HG02678 (cell line): Measurements from ENCODE around the gene PRPS1L1.

Experiments used
- ATAC-seq: cut with Tn5 transposase; IDR thresholded peaks from one replicate; pipeline ENCODE4 v1.9.1; 2021; ENCODE audit warnings: mild to moderate bottlenecking, moderate library complexity; ENCODE audit not compliant: unreplicated experiment

Gene PRPS1L1

DNA sequence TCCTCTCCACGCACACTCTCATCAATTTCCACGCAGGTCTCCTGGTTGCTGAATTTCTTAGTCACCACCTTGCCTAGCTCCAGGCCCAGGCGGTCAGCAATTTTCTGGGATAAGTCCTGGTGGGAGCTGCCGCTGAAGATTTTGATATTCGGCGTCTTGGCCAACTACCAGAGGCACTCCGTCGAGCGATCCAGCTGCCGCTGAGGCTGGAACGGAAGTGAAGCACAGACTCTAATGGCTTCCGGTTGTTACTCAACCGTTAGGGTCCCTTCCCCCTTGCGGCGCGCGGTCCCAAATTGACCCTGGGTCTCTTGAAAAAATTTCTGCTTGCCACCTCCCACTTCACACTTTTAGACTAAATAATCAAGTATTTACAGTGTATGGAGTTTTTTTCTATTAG, at the start of gene PRPS1L1:
TSS of gene PRPS1L1 (minus strand) at position 219 of the 400 bp plus-strand sequence.
- ATAC-seq, result no peak

- ATAC-seq, result no peak
Observed at GRCh38 chr7:18076461-18076860, 48.8 kb upstream of the PRPS1L1 start.

- no peak for ATAC-seq
Observed at GRCh38 chr7:18068745-18069144, 41.1 kb upstream of the PRPS1L1 start.

DNA sequence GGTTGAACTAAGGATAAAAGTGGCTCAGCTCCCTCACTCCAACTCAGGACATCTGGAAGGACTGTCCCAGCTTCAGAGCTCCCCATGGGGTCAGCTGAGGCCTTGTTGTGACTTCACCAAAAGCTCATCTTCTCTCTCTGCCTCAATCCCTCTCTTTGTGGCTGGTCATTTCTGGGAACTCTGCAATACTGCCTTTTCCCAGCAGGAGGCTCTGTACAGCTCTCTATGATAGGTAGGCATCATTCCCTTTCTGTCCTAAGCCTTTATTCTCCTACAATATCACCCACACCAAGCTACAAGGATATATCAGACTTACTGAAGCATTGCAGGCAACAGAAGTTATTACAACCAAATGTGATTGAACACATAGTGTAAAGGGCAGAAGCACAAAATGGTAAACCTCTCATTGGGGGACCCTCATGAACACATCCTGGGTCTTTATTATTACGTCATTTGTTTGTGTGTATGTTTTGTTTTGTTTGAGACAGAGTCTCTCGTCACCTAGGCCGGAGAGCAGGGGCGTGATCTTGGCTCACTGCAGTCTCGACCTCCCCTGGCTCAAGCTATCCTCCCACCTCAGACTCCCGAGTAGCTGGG, 36.7 kb upstream of the PRPS1L1 start:
- ATAC-seq, result no peak

- no peak for ATAC-seq
Observed at GRCh38 chr7:18063149-18063901, 35.7 kb upstream of the PRPS1L1 start.

GRCh38 chr7:18059171-18059570, 31.5 kb upstream of the PRPS1L1 start:
- no peak for ATAC-seq

DNA sequence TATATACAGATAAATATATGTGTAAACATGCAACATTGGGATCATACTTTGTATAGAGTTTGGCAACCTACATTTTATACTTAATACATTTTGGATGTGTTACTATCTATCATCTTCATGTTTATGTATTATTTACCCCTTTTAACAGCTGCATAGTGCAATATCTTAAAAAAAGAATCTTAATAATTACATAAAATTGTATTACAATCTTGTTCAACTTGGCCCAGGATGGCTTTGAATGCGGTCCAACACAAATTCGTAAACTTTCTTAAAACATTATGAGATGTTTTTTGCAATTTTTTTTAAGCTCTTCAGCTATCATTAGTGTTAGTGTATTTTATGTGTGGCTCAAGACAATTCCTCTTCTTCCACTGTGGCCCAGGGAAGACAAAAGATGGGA, 26.3 kb upstream of the PRPS1L1 start:
- ATAC-seq, result no peak

DNA sequence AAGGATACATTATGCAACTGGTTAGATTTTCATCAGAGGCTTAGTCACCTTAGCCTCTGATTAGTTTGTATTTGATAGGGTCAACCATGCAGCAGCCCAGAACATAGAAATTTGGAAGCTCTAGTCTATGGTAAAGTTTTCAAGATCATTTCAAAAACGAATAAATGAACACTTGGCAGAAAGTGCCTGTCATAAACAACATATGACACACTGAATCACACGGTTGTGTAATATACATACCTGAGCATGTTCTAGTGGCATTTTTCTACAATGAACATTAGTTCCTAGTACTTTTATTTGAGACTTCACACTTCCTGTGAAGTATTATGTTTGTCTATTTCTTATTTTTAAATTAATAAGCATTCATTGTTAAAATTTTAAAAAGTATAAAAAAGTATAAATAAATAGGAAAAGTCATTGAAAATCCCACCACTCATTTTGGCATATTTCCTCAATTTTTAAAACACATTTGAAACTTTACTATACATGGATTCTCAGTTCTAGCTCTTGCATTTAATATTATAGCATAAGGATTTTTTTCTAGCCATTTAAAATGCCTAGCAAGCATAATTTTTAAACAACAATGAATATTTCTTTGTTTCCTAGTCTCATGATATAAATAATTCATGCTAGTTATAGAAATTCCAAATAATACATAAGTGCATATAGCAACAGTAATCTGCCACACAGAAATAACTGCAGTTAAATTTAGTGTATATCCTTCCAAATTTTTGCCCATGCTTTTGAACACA, 25.7 kb upstream of the PRPS1L1 start:
- ATAC-seq, result no peak

DNA sequence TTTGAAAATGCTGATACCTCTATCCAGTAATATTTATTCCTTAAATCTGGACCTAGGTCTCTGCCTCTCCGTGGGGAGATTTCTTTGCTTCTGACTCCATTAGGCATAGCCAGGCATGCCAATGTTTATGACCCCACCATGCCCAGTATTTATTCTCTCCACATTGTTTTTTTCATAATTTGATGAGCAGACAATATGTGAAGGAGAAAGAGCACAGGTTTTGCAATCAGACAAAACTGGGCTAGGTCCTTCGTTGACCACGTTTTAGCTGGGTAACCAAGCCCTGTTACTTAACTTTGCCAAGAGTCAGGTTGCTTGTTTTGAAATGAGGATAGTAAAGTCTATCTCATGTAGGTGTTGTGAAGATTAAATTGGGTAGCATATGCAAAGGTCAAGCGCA, 21.6 kb upstream of the PRPS1L1 start:
- no peak for ATAC-seq

- ATAC-seq, result no peak
Observed at GRCh38 chr7:18046601-18047000, 19.0 kb upstream of the PRPS1L1 start.

DNA sequence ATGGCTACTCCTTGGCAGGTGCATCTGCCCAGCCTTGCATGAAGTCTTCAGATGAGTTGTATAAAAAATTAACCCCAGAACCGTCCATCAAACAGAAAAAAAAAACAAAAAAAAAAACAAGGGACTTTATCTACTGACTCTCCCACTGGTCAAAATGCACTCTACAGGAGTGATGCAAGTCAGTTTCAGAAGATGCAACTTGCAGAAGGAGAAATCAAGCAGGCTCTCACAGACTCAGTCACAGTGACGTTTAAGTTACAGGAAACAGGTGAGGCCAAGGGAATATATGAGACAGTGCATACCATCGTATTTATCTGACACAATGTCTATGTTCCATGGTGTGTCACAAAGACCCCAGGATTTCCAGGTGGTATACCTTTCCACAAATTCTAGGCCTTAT, 17.5 kb upstream of the PRPS1L1 start:
- ATAC-seq, result no peak

DNA sequence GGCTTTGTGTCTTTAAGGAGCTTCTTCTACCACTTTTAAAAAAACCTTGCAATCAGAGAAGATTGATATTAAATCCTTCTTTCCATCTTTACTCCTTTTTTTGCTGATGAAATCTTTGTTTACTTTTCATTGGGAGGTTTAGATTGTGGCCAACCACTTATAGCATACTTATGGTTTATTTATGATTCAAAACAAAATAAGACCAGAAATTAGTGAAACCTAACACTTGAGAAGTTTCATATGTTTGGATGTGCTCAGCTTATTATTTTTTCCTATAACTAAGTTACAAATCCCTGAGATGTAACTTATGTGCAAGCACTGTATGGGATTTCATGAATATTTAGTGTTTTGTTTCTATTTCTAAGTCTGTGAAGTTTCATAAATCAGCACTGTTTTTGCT, 13.5 kb upstream of the PRPS1L1 start:
- ATAC-seq, result no peak

DNA sequence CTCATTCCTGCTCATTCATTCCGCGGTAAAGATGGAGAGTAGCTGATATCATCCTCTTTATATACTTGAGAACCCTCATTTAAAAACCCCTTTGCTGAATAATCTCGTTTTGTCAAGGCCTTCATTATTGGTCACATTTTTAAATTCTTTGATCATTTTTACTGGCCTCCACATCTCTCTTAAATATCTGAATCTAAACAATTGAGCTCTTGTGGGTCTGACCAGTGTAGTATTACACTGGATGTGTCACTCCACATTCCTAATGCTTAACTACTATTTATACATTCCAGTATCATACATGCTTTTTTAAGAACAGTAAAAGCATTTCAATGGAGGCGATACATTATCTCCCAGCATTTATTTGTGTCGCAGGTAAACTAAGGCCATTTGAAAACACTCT, 12.6 kb upstream of the PRPS1L1 start:
- no peak for ATAC-seq

DNA sequence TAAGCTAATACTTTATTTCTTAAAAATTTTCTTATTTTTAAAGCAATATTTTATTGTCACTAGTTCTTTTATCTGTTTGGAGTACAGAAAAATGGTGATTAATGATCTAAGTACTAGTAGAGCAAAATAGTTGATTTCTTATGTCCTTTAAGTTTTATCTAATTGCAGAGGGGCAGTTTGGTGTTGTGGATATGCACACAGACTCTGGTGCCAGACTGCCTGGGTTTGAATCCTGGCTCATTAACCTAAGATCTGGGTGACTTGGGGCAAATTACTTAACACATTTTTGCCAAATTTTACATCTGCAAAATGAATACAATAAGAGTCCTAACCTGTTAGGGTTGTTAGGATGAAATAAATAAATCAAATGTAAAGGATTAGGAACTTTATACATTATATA, 10.7 kb upstream of the PRPS1L1 start:
- no peak for ATAC-seq

DNA sequence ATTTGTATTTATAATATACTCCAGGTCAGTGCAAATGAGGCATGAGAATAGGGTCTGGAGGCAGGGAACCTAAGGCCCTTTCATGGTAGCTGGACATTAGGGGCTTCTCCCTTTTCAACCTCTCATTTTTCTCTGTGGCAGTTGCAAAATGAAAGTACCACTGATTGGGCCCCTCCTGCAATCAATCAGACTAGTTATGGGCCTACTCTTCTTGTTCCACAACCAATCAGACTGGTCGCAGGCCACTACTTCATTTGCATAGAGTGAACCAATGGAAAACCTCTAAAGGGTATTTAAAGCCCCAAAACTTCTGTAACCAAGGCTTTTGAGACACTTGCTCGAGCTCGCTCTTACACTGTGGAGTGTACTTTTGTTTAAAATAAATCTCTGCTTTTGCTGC, 10.0 kb upstream of the PRPS1L1 start:
- ATAC-seq, result no peak

- ATAC-seq, result no peak
Observed at GRCh38 chr7:18036783-18037182, 9.1 kb upstream of the PRPS1L1 start.

DNA sequence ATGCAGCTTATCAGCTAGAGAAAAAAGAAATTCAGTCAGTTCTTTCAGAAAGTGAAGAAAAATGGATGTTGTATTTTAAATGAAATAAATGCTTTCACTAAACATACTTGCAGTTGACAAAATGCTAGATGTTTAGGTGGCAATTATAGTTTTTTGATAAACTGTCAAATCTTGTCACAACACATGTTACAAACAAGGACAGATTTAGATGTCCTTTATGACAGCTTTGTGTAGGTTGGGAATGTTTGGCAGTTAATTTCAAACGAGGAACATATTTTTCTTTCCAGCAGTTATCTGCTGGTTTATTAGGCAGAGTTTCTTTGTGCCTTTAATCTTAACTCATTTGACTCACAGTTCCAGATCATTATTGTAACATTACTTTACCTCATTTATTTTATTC, 3.1 kb upstream of the PRPS1L1 start:
- no peak for ATAC-seq

DNA sequence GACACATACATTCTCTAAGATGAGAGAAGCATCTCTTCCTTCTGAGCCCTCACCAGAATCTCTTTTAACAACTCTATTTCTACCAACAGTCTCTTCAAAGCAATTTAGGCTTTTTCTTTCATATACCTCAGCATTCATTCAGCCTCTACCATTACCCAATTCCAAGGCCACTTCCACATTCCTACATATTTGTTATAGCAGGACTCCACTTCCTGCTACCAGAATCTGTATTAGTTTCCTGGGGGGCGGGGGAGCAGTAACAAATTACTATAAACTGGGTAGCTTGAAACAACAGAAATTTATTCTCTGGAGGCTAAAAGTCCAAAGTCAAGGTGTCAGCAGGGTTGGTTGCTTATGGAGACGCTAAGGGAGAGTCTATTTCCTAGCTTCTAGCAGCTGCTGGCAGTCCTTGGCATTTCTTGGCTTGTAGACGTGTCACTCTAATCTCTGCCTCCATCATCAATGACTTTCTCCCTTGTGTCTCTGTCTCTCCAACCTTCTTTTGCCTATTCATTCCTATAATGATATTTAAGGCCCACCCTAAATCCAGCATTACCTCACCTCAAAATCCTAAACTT, 7.4 kb downstream of the PRPS1L1 start:
- ATAC-seq, result no peak

DNA sequence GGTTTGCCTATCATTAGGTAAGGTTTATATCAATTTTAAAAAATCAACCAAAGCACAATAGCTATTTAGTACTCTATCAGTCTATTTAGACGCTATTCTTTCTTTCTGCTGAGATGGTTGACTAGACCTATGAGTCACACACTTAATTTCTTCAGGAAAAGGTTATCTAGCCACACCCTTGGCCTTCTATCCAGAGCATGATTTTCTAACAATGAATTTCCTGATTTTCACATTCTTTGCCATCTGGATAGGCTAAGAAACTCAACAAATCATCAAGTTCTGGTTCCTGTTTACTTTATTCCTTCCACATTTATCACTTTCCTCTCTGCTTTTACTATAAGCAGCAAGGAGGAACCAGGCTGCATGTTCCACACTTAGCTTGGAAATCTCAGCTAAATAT, 8.1 kb downstream of the PRPS1L1 start:
- ATAC-seq, result no peak

DNA sequence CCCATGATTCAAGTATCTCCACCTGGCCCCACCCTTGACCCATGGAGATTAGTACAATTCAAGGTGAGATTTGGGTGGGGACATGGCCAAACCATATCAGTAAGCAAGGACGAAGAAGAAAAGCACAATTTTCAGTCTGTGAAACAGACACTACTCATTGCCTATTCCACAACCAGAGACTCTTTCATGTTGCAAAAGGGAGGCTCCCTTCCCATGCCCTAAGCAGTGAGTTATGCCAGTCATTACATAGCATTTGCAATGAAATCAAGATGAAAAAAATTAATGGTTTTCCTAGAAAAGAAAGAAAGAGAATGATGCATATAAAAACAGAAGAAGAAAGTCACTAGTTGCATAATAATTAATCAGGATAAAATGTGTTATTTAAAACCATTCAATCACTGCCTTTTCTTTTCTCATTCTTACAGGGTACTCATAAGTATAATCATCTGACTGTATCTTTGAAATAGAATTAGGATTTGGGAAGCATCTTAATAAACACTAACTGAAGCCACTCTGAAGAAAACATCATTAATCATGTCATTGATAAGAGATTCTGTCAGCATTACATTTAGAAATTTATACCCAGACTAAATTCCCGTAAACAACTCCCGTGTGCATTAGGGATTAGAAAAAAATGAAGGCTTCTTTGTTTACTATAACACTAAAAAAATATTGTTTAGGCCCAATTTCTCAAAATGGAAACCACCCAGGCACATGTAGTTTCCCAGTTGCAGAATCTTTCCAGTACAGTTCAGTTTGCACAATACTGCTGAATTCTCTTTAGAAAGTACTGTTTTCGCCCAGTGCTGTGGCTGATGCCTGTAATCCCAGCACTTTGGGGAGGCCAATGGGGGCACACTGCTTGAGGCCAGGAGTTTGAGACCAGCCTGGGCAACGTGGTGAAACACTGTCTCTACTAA, 9.1 kb downstream of the PRPS1L1 start:
- no peak for ATAC-seq
